Measurements from ENCODE around the gene MAPK8IP2. TPM values are rescaled to one million over a fixed set of nuclear protein-coding genes. Genes with fewer than 3 reads are reported as not detected.

The MAPK8IP2 gene
- total and polyA plus RNA-seq, 2 of the 4 experiments (the other 2 are of a cell fraction) = under 0.01 to 0.14 TPM

- no peak overlapping the region for H2AK9ac ChIP-seq (replicated peaks; ENCODE audit: low read depth, low read length, poor library complexity)
- H4K91ac ChIP-seq (ENCODE audit: insufficient read depth, low read depth, low read length) = no peak overlapping the region
- peaks cover 2% of the 10 kb centered on the region; the same call in 1 of the 2 replicates for H3K27me3 ChIP-seq (ENCODE audit: control insufficient read depth, insufficient read depth, low read length)
- DNase-seq (no peak), ATAC-seq (ENCODE audit: low read depth) (no peak)
- no peak overlapping the region for H2AFZ ChIP-seq (replicated peaks; ENCODE audit: low read length, poor library complexity)
- in situ Hi-C loops (cut with MboI; ENCODE audit: low sequenced_read_pairs) (no loop called here), dilution Hi-C loops (cut with HindIII; ENCODE audit: low sequenced_read_pairs, unreplicated experiment) (no loop called here), intact Hi-C loops (cut with micrococcal nuclease) (no loop called here)
- BruUV-seq (replicated peaks) = no TSS peak
- no peak overlapping the region for H2BK5ac ChIP-seq (ENCODE audit: low read depth, low read length, poor library complexity, severe bottlenecking)
- no peak overlapping the region for H3K23ac ChIP-seq (ENCODE audit: low read depth, low read length)
- no peak overlapping the region for H3K18ac ChIP-seq (ENCODE audit: low read depth, low read length)
- no peak overlapping the region for H3K4me3 ChIP-seq (ENCODE audit: insufficient read depth, low read depth, low read length)
- no peak overlapping the region for H2BK120ac ChIP-seq (ENCODE audit: low read depth, low read length)
- no peak overlapping the region for H3K27ac ChIP-seq (ENCODE audit: insufficient read depth, low read length)
- peaks cover 8 to 10% of the 10 kb centered on the region in 2 experiments; a peak in 3 of 4 replicates for H3K79me1 ChIP-seq (ENCODE audit: low read depth in 1 of 2, low read length in 2 of 2)
- ChIA-PET CTCF (interaction anchor here (0.8 kb wide), 1 partner anchor 48 kb away, joined by 3 read pairs; no protein-coding TSS in a partner anchor), POLR2A (ENCODE audit: unreplicated experiment) (no interaction called here)
- WGBS, 2 experiments (ENCODE audit: extremely low coverage in 2 of 2, insufficient read length in 1 of 2) = no CpG with 5 or more reads among the region's 5 CpGs
- H3K56ac ChIP-seq (ENCODE audit: extremely low read depth, insufficient read depth, low read length) = no peak overlapping the region
- H4K8ac ChIP-seq (ENCODE audit: low read depth in 2 of 2, low read length in 2 of 2) = no peak overlapping the region
- no peak overlapping the region for H4K5ac ChIP-seq (ENCODE audit: low read depth, low read length)
- no peaks in the 10 kb centered on the region for H3K4me1 ChIP-seq (ENCODE audit: control insufficient read depth, insufficient read depth, low read length)
- no peak overlapping the region for H3K4ac ChIP-seq (ENCODE audit: low read depth, low read length)
- H3K9me3 ChIP-seq (ENCODE audit: control insufficient read depth, insufficient read depth, low read length) = 0 out of 2 replicates have a peak, but pooled peaks cover 2% of the 10 kb centered on the region
- no peak overlapping the region for H3K4me2 ChIP-seq (ENCODE audit: low read depth, low read length)
- no peak overlapping the region for H3K9ac ChIP-seq (ENCODE audit: low read depth, low read length)
- no peak overlapping the region for H2BK15ac ChIP-seq (ENCODE audit: low read depth, low read length)
- H2BK20ac ChIP-seq (ENCODE audit: low read depth, low read length) = no peak overlapping the region
- H3K9me1 ChIP-seq (ENCODE audit: insufficient read depth, low read length) = no peaks in the 10 kb centered on the region; the same call in 1 of the 2 replicates
- no peak for TF ChIP-seq CEBPB (IDR thresholded peaks at IDR 0.05; ENCODE audit: low read depth, low read length)
- no peak for TF ChIP-seq CHD1 (IDR thresholded peaks at IDR 0.05; ENCODE audit: low read depth, low read length)
- no peak for TF ChIP-seq MAFK (IDR thresholded peaks at IDR 0.05; ENCODE audit: low read depth, low read length)
- TF ChIP-seq POLR2A (IDR thresholded peaks at IDR 0.05; ENCODE audit: low read depth, low read length) = no peak
- TF ChIP-seq FOS (IDR thresholded peaks at IDR 0.05; ENCODE audit: low read depth, low read length) = no peak
- no peak for TF ChIP-seq SMC3 (IDR thresholded peaks at IDR 0.05; ENCODE audit: low read depth, low read length)
- no peak for TF ChIP-seq BHLHE40 (IDR thresholded peaks at IDR 0.05; ENCODE audit: low read depth, low read length)
- TF ChIP-seq MXI1 (IDR thresholded peaks at IDR 0.05; ENCODE audit: borderline replicate concordance, low read depth, low read length) = no peak
- no peak for TF ChIP-seq RCOR1 (IDR thresholded peaks at IDR 0.05; ENCODE audit: insufficient replicate concordance, low read length)
- TF ChIP-seq RAD21 (IDR thresholded peaks at IDR 0.05; ENCODE audit: low read length) = no peak
- TF ChIP-seq, protein P1, sequence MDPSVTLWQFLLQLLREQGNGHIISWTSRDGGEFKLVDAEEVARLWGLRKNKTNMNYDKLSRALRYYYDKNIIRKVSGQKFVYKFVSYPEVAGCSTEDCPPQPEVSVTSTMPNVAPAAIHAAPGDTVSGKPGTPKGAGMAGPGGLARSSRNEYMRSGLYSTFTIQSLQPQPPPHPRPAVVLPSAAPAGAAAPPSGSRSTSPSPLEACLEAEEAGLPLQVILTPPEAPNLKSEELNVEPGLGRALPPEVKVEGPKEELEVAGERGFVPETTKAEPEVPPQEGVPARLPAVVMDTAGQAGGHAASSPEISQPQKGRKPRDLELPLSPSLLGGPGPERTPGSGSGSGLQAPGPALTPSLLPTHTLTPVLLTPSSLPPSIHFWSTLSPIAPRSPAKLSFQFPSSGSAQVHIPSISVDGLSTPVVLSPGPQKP (IDR thresholded peaks at IDR 0.05; ENCODE audit: borderline replicate concordance, low read depth, low read length) = no peak
- no peak for TF ChIP-seq MAZ (IDR thresholded peaks at IDR 0.05; ENCODE audit: borderline replicate concordance, low read depth, low read length)
- no peak for TF ChIP-seq RFX5 (IDR thresholded peaks at IDR 0.05; ENCODE audit: low read depth, low read length)
- TF ChIP-seq CTCF (conservative IDR thresholded peaks at IDR 0.05; ENCODE audit: low read depth, low read length) = no peak
- no peak for TF ChIP-seq USF2 (IDR thresholded peaks at IDR 0.05; ENCODE audit: low read depth, low read length)
- no peak for TF ChIP-seq NFE2L2 (IDR thresholded peaks at IDR 0.05; ENCODE audit: low read depth, low read length)
- no peak overlapping the region for H3K14ac ChIP-seq (replicated peaks; ENCODE audit: low read depth, low read length)
- no peak overlapping the region for H2AK5ac ChIP-seq (ENCODE audit: low read depth, low read length)
- H4K20me1 ChIP-seq (ENCODE audit: insufficient read depth, low read length) = no peaks in the 10 kb centered on the region; the same call in 1 of the 2 replicates
- H3K36me3 ChIP-seq (ENCODE audit: control insufficient read depth, insufficient read depth, low read length) = no peaks in the 10 kb centered on the region
Measured at GRCh38 chr22:50587407-50587806, 13.2 kb upstream of the MAPK8IP2 start.
